Measurements from ENCODE around the gene TMX2.

The TMX2 gene

DNA sequence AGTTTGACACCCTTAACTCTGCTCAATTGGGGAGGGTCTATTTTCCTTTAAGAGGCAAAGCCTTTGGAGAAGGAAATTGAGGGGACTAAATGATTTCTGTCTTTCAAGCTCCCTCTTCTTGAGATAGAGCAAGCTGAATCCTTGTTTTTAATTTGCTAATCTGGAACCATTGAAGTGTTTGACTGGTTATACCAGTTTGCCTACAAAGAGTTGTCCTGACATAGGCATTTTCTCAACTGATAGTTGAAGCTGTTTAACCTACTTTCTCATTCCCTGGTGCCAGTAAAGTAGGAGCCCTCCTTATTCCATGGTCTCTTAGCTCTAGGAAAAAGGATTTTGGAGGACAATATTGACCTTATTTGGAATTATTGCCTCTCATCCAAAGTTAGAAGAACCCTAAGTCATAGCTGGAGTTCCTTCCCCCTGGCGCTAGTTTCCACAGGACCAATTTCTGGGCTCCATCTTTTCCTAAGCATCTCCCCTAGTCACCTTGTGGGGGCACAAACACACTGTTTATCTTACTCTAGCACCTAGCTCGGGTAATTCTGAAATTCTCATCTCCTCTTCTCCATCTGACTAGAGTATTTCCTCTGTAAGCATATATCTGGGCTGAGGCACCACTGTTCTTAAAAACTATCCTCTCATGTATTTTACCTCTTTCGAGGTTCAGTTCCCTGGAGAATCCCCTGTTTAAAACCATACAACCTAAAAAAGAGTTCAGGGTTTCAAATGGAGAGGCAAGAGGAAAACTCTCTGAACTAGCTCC is 37.0 kb upstream of the TMX2 start:
- TF ChIP-seq, protein P1, sequence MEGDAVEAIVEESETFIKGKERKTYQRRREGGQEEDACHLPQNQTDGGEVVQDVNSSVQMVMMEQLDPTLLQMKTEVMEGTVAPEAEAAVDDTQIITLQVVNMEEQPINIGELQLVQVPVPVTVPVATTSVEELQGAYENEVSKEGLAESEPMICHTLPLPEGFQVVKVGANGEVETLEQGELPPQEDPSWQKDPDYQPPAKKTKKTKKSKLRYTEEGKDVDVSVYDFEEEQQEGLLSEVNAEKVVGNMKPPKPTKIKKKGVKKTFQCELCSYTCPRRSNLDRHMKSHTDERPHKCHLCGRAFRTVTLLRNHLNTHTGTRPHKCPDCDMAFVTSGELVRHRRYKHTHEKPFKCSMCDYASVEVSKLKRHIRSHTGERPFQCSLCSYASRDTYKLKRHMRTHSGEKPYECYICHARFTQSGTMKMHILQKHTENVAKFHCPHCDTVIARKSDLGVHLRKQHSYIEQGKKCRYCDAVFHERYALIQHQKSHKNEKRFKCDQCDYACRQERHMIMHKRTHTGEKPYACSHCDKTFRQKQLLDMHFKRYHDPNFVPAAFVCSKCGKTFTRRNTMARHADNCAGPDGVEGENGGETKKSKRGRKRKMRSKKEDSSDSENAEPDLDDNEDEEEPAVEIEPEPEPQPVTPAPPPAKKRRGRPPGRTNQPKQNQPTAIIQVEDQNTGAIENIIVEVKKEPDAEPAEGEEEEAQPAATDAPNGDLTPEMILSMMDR (IDR thresholded peaks at IDR 0.05) = no peak

DNA sequence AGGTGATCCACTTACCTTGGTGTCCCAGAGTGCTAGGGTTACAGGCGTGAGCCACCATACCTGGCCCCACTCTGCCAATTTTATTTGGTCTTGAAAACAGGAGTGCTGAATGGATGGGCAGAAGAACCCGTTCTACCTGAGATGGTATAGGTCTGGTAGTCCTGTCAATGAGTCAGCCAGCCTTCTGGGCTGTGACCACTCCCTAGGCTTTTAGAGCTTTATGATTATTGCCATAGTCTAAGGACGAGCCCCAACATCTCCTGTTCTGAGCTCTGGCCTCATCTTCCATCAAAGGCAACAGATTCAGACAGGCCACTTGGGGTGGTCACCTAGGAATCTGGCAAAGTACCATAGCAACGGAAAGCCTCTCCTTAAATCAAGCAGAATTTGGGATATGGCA is 33.0 kb upstream of the TMX2 start:
- TF ChIP-seq, protein P1 (IDR thresholded peaks at IDR 0.05) = no peak

DNA sequence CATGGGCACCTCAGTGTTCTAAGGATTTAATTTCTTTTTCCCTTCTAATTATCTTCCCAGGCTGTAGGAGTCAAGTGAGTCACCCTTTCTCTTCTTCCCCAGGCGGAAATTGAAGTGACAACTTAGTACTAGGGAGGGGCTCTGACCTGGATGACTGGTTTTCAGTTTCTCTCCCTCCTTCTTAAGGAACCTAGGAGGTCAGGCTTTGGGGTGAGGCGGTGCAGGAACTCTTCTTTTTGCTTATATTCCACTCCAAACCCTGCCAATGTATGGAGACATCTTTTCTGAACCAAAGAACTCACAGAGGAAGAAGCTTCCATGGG is 31.9 kb upstream of the TMX2 start:
- TF ChIP-seq, protein P1 (IDR thresholded peaks at IDR 0.05) = no peak

DNA sequence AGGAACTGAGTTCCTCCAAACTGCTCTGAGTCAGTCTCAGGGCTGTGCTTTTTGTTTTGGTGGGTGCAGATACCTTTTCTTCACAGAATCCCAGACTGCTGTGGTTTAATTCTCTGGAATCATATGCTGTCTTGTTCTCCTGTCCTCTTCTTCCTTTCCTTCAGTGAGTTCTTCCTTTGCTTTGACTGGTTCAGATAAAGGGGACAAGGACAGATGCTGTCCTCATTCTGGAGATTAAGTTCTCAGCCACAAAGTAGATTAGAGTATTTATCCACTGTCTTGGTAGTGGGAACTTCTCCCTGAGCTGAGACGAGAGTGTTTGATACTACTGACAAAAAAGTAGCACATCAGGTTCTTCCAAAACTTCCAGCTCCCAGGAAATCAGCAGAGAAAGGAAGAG is 31.2 kb upstream of the TMX2 start:
- TF ChIP-seq, protein P1 (IDR thresholded peaks at IDR 0.05) = no peak

DNA sequence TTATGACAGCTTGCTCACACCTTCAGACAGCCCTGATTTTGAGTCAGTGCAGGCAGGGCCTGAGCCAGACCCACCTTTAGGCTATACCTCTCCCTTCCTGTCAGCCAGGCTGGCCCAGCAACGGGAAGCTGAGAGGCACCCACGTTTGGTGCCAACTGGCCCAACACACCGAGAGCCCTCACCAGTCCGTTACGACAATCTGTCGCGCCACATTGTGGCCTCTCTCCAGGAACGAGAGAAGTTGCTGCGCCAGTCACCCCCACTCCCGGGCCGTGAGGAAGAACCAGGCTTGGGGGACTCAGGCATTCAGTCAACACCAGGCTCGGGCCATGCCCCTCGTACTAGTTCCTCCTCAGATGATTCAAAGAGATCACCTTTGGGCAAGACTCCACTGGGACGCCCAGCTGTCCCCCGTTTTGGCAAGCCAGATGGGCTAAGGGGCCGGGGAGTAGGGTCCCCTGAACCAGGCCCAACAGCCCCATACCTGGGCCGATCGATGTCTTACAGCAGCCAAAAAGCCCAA is 13.5 kb upstream of the TMX2 start:
- TF ChIP-seq, protein P1 (IDR thresholded peaks at IDR 0.05) = no peak

DNA sequence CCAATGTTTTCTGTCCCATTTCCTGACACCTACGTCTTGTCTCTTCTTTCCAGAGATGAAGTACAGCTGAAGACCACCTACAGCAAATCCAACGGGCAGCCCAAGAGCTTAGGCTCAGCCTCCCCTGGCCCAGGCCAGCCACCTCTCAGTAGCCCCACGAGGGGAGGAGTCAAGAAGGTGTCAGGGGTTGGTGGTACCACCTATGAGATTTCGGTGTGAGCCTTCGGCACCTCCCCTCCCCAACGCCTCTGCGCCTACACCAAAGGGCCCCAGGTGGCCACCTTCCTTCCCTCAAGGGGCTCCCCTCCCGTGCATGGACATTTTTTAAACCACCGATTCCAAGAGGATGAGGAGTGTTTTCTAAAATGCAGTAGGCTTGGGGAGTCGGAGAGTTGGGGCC is 12.6 kb upstream of the TMX2 start:
- TF ChIP-seq, protein P1 (IDR thresholded peaks at IDR 0.05) = no peak

DNA sequence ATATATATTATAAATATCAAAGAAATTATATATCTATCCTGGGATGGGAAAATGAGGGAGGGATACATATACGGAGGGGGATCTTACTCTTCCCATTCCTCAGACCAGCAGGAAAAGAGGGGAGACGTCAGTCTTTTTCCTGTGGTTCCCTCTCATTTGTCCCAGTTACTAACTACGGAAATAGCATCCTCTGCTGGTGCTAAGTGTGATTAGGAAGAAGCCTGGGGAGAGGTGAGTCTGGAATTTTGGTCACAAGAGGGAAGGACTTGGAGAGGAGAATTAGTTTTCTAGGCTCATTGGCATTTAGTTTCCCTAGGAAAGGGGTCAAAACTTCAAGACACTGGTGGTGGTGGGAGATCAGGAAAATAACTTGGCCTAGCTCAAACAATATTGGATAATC is 12.0 kb upstream of the TMX2 start:
- TF ChIP-seq, protein P1 (IDR thresholded peaks at IDR 0.05) = no peak

DNA sequence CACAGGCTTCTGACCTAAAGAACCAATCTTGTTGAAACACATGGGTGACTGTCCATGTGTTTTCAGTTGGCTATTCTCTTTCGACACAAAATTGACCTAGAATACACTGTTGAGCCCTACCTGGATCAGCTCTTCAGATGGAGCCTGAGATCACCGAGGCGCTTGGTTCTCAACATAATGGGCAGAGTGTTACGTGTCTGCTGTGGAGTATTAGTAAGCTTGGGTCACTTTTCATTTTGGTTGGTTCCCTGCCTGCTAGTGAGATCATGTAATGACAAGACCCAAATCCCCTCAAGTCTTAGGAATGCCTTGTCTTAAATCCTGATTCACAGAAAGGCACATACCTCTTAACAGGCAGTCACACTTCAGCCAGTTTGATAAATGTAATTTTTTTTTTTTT is 9.1 kb upstream of the TMX2 start:
- TF ChIP-seq, protein P1 (IDR thresholded peaks at IDR 0.05) = no peak
